Activated T-cell treated with anti-CD3 and anti-CD28 coated beads, Interleukin-2, amount 50 U/mL, for 4 hours (primary cell): ENCODE data around the gene NRXN3. TPM values are rescaled to one million over a fixed set of nuclear protein-coding genes. Genes with fewer than 3 reads are reported as not detected.
A peak's percentile ranks its signal among the peaks of the same experiment; 100 is the strongest.

Source experiments
- ATAC-seq, 2 donors: fragments of 200-7000 bp; cut with Tn5 transposase; one replicate each; pipeline ENCODE4 v1.10.0; 2021
- DNase-seq: peaks from one replicate; pipeline ENCODE4 v3.0.0-alpha.2; 2020
- H3K27me3 Mint-ChIP-seq: one replicate; pipeline ENCODE4 v1.8.0; 2021; ENCODE audit warnings: low read depth, mixed read lengths
- H3K36me3 Mint-ChIP-seq: one replicate; pipeline ENCODE4 v1.8.0; 2022; ENCODE audit warnings: mixed read lengths; ENCODE audit not compliant: insufficient read depth
- H3K4me1 Mint-ChIP-seq: one replicate; pipeline ENCODE4 v1.8.0; 2021; ENCODE audit warnings: low read depth, mixed read lengths
- H3K4me3 Mint-ChIP-seq: one replicate; pipeline ENCODE4 v1.8.0; 2021; ENCODE audit warnings: mild to moderate bottlenecking, moderate library complexity, mixed read lengths
- H3K9me3 Mint-ChIP-seq: one replicate; pipeline ENCODE4 v1.8.0; 2021; ENCODE audit warnings: mixed read lengths
- total RNA-seq, 3 donors: library from RNA; stranded (reverse); gene quantifications; one replicate each; pipeline ENCODE4 v1.2.1, GENCODE V29; 2021

The NRXN3 gene
- total RNA-seq, 3 donors from 2014 or later, result not detected

DNA sequence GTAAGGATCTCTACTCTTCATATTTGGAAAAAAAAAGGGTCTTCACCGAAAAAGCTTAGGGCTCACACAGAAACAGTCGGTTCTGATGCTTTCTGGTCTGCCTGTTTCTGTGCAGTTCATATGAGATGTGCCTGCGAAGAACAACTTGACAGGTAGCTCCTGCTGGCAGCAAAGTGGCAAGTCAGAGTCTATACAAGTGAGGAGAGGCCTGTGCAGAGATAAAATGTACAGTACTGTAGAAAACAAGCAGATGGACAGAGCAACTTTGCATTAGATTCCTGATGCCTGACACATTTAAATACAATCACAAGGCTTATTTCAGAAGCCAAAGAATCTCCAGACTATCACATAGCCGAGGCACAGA lies 1105.1 kb downstream of the NRXN3 start:
- Mint-ChIP-seq H3K36me3 (no peaks in the 10 kb centered on the region), H3K4me3 (no peak overlapping the region), H3K9me3 (no peaks in the 10 kb centered on the region), H3K4me1 (no peaks in the 10 kb centered on the region), H3K27me3 (peaks cover 24% of the 10 kb centered on the region)
- no peak for ATAC-seq
- DNase-seq, result no peak

DNA sequence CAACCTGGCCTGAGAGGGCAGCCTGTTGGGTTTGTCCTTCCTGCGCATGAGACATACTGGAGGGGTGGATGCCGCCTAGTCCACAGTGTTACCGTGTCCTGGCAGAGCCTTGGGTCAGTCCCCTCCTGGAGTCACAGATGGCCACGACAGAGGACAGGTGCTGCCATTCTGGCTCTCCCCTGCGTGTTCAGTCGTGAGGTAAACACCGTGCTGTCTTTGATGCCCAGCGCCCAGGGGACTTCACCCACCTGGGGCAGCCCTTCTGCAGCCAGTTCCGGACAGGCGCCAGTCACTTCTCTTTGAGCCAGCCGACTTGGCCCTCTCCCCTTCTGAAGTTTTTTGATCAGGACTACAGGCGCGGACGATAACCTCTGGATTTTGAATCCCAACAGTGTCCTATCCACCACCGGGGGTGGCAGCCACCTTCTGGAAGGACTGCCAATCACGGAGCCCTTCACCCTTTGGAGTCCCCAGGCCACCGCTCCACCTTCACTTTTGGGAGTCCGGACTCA lies 1108.2 kb downstream of the NRXN3 start:
- Mint-ChIP-seq H3K4me1 (no peaks in the 10 kb centered on the region), H3K27me3 (peaks cover 40% of the 10 kb centered on the region), H3K9me3 (no peaks in the 10 kb centered on the region), H3K36me3 (no peaks in the 10 kb centered on the region), H3K4me3 (no peak overlapping the region)
- DNase-seq, result no peak
- ATAC-seq, result no peak

DNA sequence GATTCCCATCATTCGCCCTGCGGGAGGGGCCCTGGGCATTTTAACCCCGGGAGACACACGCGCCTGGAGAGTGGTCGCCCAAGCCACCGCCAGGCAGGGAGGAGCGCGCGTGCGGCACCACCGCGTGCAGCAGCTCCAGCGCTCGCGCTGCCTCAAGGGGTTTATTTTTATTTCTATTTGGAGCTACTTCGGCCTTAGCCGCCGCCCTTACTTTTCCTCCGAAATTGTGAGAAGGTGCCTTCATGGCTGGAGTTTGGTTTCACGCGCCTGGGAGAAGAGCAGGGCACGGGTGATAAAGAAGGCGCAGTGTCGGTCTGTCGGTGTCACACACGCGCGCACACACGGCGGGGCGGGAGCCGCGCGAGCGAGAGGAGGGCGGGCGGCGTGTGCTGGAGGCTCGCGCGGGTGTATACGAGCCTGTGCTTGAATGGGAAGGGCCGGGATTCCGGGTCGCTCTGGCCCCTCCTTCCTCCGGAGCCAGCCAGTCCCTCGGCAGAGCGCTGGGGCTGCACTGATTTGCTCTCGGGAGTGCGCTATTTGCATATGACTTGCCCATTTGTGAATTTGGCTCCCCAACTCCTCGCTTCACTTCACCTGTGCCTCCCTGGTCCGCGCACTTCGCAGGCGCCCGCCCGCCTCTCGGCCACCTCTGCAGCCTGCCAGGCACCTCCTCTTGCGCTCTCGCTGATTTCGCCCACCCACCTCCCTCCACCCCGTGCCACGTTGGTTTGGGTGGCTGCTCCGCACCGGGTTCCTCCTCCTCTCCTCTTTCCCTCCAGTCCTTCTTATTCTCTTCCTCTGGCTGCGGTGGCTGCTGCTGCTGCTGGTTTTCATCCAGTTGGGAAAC lies 1108.8 kb downstream of the NRXN3 start:
- Mint-ChIP-seq H3K4me1 (no peaks in the 10 kb centered on the region), H3K9me3 (no peaks in the 10 kb centered on the region), H3K27me3 (peaks cover 40% of the 10 kb centered on the region), H3K4me3 (no peak overlapping the region), H3K36me3 (no peaks in the 10 kb centered on the region)
- ATAC-seq (peak in 1 of 2 donors; percentile 37), DNase-seq (no peak)

DNA sequence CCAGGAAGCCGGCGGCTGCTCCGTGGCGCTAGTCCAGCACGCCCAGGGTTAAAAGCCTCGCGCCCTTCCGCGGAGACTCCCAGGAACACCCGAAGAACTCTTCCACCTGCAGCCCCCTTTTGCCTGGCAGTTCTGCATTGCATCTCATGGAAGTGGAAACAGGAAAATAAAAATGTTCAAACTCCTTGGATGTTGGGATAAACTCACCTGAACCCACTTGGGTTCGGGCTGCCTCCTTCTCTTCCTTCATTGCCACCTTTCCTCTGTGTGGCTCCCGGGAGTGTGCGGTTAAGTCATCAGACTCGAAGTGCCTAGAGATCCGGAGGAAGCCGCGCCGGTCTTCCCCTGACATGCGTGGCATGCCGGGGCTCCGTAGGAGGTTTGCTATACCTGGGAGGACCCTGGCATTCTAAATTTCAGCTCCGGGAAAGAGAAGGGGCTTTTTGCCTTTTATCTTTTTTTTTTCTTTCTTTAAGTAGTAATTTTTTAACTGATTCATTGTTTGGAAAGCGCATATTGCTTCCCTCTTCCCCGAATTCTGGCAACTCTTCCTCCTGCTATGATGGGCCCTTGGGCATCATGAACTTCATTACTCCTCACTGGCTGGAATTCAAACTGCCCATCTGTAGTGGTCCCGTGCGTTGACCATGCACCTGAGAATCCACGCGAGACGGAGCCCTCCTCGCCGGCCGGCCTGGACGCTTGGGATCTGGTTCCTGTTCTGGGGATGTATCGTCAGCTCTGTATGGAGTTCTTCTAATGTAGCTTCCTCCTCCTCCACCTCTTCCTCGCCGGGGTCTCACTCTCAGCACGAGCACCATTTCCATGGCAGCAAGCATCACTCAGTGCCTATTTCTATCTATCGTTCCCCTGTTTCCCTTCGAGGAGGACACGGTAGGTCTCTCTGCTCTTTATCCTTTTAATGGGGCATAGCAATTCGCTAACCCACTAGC lies 1109.7 kb downstream of the NRXN3 start:
- DNase-seq (no peak), ATAC-seq (no peak)
- Mint-ChIP-seq H3K4me3 (no peak overlapping the region), H3K4me1 (no peaks in the 10 kb centered on the region), H3K36me3 (no peaks in the 10 kb centered on the region), H3K27me3 (peaks cover 40% of the 10 kb centered on the region), H3K9me3 (no peaks in the 10 kb centered on the region)

DNA sequence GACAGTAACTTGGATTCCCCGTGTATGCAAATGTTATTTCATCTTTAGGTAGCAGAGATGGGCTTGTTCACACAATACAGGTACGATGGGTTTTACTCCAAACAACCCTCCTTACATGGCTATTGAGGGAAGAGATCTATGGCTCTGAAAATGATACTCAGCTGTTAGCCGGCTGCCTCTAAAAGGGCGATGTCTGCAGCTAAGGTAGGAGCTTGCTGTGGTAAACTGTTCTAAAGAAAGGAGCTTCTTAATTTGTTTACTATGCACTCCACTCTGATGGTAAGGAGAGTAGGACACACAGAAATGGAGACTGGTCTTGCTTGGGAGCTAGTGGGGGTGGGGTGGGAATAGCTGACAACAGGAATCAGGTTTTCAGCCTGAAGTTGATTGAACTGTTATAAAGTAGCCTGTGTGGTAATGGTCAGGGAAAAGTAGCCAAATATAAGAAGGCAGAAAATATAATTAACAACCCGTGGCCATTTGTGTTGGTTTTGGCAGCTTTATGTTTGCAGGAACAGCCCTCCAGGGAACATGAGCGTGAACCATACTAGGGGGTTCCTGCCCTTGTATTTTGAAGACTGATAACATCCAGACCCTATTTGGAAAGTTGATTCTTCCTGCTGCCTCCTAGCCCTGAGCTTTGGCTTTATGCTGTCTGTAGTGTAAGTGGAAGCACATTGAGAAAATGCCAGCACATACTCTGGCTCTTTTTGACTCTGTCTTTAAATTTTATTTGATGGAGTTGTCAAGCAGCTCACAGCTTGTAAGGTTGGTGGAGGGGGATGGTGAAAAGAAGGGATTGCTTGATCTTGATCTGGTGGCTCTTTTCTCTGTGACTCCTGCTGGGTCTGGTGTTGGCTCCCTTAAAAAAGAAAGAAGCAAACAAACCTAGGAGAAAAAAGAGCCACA lies 1111.3 kb downstream of the NRXN3 start:
- Mint-ChIP-seq H3K4me3 (no peak overlapping the region), H3K27me3 (peaks cover 40% of the 10 kb centered on the region), H3K36me3 (no peaks in the 10 kb centered on the region), H3K4me1 (no peaks in the 10 kb centered on the region), H3K9me3 (no peaks in the 10 kb centered on the region)
- ATAC-seq (no peak), DNase-seq (no peak)

DNA sequence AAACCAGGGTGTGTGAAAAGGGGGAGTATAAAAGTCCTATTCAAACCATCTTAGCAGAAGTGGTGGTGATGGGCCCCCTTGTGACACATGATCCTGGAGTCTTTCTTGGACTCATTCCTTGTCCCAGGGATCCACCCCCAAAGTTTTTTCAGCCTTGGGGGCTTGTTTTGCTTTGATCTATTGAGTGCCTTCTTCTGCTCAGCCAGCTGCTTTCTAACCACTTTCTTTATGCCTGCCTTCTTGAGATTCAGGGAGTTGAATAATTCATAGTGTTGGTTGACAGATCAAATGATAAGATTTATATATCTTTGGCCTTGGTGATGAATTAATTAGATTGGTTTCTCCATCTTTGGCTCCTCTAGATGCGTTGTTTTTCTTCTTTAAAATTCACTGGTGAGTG lies 1114.4 kb downstream of the NRXN3 start:
- DNase-seq (no peak), ATAC-seq (no peak)
- Mint-ChIP-seq H3K4me3 (no peak overlapping the region), H3K9me3 (no peaks in the 10 kb centered on the region), H3K27me3 (peaks cover 22% of the 10 kb centered on the region), H3K36me3 (no peaks in the 10 kb centered on the region), H3K4me1 (no peaks in the 10 kb centered on the region)

DNA sequence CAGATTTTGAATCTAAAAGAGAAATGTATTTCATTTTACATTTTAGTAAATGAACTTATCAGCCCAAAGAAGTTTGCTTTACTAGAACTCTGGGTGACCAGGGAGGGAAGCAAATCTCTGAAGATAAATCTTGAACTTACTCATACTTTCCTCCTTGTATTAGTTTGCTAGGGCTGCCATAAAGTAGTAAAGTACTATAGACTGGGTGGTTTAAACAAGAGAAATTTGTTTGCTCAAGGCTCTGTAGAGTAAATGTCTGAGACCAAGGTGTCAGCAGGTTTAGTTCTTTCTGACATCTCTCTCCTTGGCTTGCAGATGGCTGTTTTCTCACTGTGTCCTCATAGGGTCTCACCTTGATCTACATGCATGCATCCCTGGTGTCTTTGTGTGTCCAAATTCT lies 1115.1 kb downstream of the NRXN3 start:
- ATAC-seq (no peak), DNase-seq (no peak)
- Mint-ChIP-seq H3K27me3 (peaks cover 16% of the 10 kb centered on the region), H3K4me3 (no peak overlapping the region), H3K36me3 (no peaks in the 10 kb centered on the region), H3K4me1 (no peaks in the 10 kb centered on the region), H3K9me3 (no peaks in the 10 kb centered on the region)

DNA sequence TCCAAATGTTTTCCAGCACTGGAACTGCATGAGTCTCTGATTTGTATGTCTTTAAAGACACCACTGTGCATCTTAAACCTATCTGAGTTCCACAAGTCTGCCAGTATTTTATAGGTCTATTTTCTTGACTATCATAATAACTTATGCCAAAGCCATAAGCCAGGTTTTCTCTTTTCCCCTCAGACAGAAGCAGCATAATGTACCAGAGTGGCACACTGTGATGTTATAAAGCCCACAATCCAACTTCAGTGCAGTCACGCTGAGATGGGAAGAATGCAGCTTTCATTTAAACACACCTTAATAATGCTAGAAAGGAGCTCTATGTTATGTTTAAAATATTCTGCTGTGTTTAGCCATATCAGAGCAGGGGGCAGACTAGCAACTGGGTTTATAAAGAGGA lies 1117.8 kb downstream of the NRXN3 start:
- Mint-ChIP-seq H3K27me3 (no peaks in the 10 kb centered on the region), H3K36me3 (no peaks in the 10 kb centered on the region), H3K4me1 (no peaks in the 10 kb centered on the region), H3K9me3 (no peaks in the 10 kb centered on the region), H3K4me3 (no peak overlapping the region)
- ATAC-seq (no peak), DNase-seq (no peak)

DNA sequence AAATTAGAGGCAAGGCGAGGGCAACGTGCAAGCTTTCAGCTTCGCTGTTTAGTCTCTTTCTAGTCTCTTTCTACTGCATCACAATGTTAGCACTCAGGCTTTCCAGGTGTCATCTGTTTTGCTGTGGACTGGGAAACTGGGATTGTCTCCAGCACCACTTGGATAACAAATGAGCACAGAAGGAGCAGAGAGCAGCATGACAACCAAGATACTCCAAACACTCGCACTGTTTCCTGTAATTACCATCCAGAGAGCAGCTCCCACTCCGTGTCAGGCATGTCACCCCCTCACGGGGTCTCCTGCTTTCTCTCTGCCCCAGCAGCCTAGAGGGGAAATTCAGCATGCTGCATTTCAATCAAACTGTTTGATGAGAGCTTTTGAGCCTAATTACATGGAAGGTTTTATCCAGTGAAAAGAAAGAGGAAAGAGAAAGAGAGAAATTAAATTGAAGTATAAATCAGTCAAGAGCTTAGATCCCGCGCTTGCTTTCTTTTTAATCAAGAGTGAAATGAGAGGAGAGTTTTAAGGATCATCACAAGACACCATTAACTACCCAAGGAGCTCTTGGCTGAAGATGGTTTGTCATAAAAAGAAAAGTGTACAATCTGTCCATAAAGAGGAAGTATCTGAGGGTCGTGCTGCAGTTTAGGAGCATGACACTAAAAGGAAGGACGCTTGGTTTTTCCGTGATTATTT lies 1123.5 kb downstream of the NRXN3 start:
- Mint-ChIP-seq H3K36me3 (no peaks in the 10 kb centered on the region), H3K9me3 (no peaks in the 10 kb centered on the region), H3K4me3 (no peak overlapping the region), H3K4me1 (no peaks in the 10 kb centered on the region), H3K27me3 (no peaks in the 10 kb centered on the region)
- ATAC-seq (no peak), DNase-seq (no peak)

DNA sequence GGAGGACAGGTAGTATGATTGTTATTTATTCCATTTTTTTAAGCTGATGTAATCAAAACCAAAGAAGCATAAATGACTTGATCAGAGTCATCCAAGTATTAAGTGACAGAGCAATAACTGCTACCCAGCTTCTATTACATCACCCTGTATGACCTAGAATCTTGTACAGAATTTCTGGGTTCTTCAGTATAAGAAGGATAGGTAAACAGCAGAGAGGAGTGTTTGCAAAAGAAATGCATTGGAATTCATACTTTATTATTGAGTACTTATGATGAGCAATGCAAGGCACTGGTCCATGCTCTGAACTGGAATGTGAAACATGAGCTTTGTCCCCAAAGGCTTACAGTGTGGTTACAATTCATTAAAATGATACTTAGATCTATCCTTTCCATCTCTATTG lies 1124.3 kb downstream of the NRXN3 start:
- Mint-ChIP-seq H3K4me3 (no peak overlapping the region), H3K4me1 (no peaks in the 10 kb centered on the region), H3K36me3 (no peaks in the 10 kb centered on the region), H3K27me3 (no peaks in the 10 kb centered on the region), H3K9me3 (no peaks in the 10 kb centered on the region)
- ATAC-seq (no peak), DNase-seq (no peak)

DNA sequence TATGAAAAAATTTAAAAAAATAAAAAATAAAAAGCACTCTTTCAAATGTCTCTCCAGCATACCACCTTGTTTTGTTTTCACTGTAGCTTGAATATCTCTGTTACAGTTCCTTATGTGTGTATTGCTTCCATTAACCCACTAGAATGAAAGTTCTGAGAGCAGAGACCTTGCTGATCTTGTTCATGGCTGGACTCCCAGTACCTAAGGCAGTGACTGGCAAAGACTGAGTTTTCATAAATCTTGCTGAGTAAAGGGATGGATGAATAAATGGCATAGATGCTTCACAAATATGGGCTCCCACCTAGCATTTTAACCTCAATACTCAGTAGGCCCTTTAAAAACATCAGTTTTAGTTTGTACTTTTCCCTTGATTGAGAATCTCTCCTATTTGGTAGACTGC lies 1125.2 kb downstream of the NRXN3 start:
- H3K36me3 Mint-ChIP-seq, result no peaks in the 10 kb centered on the region

DNA sequence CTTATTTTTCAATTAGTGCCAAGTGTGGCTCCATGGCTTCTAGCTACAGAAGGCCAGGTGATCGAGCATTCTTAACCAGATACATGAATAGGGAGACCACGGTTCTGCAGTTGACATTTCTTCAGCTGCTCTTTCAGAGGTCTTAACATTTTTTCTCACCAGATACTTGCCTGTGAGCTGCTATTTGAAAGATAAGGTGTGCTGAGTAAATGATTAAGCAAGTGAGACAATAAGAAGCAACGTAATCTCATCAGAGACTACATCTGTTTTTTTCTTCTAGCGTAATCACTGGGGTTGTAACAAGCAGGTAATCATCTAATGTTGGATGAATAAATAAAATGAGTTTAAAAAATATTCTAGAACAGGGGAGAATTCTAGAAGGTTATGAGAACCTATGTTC lies 1128.2 kb downstream of the NRXN3 start:
- Mint-ChIP-seq H3K9me3 (peaks cover 4% of the 10 kb centered on the region), H3K27me3 (no peaks in the 10 kb centered on the region), H3K36me3 (no peaks in the 10 kb centered on the region), H3K4me1 (no peaks in the 10 kb centered on the region), H3K4me3 (no peak overlapping the region)
- ATAC-seq (no peak), DNase-seq (no peak)

More for the DNA sequence above, 1125.2 kb downstream of the NRXN3 start:
- Mint-ChIP-seq H3K9me3 (no peaks in the 10 kb centered on the region), H3K27me3 (no peaks in the 10 kb centered on the region), H3K4me1 (no peaks in the 10 kb centered on the region), H3K4me3 (no peak overlapping the region)
- ATAC-seq (no peak), DNase-seq (no peak)

DNA sequence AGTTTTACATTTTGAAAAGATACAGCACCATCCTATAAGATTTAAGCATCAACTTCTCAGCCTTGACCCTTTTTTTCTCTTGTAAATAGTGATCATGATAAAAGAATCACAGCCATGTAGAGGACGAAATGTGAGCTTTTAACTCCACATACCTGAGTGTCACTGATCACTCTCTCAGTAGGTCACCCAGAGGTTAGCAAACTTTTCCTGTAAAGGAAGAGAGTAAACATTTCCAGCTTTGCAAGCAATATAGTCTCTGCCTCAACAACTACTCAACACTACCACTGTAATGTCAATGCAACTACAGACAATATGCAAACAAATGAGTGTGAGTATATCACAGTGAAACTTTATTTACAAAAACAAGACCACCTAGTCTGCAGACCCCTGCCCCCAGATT lies 1129.0 kb downstream of the NRXN3 start:
- no peaks in the 10 kb centered on the region for H3K36me3 Mint-ChIP-seq
- ATAC-seq (no peak), DNase-seq (no peak)
- no peak overlapping the region for H3K4me3 Mint-ChIP-seq
- no peaks in the 10 kb centered on the region for H3K4me1 Mint-ChIP-seq
- no peaks in the 10 kb centered on the region for H3K27me3 Mint-ChIP-seq
- peaks cover 4% of the 10 kb centered on the region for H3K9me3 Mint-ChIP-seq
